GM18861 (cell line): ENCODE results near the gene TSKU.
"Not testable (repeated sequence)": the region's sequence is repeated elsewhere in the genome, so short reads cannot be mapped to it uniquely, and the experiment has no call there.

Source experiments
- ATAC-seq: cut with Tn5 transposase; IDR thresholded peaks from one replicate; pipeline ENCODE4 v1.9.1; 2021; ENCODE audit not compliant: unreplicated experiment

Gene TSKU

DNA sequence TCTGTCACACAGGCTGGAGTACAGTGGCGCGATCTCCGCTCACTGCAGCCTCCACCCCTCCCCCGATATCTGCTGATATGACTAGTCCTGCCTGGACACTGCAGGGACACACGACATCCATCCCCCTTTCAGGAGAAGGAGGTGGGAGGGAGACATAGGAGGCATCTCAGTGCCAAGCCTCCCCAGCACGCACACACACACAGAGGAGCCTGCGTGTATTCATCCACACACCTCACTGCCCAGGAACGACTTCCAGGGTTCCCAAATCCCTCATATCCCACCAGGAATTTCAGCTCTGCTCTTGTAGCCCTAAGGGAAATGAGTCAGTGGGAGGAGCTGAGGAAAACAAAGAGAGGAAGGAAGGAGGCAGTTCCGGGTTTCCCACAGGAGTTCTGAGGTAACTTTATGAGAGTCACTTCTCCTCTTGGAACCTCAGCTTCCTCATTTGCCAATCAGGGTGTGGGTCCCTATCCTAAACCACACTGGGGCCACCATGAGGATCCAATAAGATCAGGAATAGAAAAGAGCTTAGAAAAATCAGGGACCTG lies 40.4 kb downstream of the TSKU start:
- ATAC-seq = no peak

DNA sequence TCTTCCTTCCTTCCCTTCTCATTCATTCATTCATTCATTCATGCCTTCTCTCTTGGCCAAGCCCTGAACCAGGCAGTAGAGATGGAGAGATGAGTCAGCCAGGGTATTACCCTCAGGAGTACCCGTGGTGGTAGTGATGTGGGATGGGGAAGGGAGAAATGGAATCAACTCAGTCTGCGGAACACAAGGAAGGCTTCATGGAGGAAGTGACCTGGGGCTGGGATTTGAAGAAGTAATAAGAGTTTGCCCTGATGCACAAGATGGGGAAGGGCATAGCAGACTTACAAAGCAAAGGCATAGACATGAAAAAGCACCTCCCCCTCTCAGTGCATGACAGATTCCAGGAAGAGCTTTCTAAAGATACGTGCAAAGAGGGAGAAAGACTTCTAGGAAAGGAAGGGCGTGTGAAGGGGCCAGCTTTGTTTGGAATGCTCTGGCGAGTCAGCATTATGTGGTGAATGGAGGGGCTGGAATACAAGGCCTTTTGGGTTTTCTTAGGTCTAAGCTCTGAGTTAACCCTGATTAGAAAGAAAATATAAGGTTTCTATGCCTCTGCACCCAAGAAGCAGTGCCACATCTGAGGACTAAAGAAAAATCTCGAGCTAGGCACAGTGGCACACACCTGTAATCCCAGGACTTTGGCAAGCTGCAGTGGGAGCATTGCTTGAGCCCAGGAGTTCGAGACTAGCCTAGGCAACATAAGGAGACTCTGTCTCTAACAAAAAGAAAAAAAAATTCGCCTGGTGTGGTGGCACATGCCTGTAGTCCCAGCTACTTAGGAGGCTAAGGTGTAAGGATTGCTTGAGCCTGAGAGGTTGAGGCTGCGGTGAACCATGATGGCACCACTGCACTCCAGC lies 41.2 kb downstream of the TSKU start:
- no peak for ATAC-seq

DNA sequence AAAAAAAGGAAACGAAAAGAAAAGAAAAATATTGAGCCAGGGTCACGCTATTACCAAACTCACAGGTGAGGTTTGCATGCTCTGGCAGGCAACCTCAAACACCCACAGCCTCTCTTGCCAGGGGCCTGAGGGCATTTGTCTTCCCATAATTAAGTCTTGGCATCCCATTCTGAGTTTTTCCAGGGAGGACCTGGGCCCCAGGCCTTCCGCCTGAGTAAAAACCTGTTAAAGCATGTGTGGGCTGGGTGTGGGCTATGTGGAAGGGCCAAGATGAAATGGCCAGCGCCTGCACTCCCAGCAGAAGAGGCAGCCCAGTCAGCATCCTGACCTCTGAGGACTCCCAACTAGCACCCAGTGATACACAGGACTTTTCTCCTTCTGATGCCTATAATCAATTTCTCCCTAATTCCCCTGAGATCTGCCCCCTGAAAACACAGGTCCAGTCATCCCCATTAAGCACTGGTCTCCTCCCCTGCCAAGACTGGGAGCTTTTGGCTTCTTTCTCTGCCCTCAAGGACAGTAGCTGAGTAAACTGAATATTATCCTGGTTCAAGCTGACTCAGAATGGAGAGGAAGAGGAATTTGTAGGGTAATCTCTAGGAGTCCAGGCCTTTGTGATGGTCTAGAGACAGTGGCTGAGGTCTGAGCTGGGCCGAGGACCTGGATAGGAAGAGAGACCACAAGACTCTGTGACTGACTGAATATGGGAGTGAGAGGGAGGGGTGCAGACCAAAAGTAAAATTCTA lies 42.0 kb downstream of the TSKU start:
- ATAC-seq = no peak

DNA sequence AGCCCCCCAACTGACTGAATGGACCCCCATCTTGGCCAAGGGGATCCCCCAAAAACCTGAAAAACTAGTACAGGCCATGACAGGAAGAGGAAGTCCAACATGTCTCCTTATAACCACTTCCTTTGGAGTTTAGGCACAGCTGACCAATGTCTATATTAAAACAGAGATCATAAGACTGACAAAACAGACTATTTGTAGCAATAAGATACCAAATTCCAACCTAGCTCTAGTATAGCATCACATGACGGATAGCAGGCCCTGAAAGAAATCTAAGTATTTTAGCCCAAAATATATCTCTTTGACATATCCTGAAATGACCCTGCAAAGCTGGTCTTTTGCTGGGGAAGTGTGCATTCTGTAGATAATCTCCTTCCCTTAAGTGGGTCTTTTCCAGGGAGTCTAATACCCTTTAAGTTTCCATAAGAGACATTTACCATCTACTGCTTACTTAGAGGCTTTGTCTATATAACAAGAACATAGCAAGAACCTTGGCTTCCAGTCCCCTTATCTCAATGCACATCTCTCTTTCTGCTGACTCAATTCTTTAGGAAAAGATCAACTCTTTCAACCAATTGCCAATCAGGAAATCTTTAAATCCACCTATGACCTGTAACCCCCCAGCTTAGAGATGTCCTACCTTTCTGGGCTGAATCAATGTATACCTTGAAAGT lies 42.7 kb downstream of the TSKU start:
- no peak for ATAC-seq

DNA sequence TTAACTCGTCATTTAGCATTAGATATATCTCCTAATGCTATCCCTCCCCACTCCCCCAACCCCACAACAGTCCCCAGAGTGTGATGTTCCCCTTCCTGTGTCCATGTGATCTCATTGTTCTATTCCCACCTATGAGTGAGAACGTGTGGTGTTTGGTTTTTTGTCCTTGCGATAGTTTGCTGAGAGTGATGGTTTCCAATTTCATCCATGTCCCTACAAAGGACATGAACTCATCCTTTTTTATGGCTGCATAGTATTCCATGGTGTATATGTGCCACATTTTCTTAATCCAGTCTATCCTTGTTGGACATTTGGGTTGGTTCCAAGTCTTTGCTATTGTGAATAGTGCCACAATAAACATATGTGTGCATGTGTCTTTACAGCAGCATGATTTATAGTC lies 43.4 kb downstream of the TSKU start:
- ATAC-seq = not testable (repeated sequence)

DNA sequence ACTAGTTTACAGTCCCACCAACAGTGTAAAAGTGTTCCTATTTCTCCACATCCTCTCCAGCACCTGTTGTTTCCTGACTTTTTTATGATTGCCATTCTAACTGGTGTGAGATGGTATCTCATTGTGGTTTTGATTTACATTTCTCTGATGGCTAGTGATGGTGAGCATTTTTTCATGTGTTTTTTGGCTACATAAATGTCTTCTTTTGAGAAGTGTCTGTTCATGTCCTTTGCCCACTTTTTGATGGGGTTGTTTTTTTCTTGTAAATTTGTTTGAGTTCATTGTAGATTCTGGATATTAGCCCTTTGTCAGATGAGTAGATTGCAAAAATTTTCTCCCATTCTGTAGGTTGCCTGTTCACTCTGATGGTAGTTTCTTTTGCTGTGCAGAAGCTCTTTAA lies 43.8 kb downstream of the TSKU start:
- ATAC-seq = not testable (repeated sequence)

DNA sequence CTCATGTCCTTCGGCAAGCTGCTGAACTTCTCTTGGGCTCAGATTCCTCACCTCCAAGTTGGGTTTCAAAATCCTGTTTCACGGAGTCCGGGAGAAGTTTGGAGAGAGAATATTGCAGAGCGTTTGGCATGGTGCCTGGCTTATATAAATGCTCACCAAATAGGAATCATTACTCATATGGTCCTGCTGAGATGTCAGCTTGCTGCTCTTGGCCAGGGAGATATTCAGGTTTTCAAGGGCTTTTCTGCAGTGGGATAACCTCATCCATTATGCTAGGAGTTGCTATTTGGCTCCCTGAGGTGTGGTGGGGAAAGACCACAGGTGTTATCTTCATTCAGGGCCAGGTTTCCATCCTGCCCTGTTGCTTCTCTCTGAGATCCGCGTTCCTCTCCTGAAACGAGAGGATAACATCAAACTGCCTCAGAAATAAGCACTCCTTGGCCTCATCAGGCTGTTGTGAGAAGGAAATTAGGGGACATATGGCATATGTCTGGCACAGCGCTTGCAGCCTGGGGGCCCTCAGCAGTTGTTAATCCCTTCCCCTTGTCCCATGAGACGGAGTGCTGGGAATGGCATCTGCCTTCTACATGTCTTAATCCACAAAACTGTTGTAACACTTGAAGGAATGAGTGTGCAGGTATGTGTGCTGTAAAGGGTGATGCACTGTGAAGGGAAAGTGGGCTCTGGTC lies 47.6 kb downstream of the TSKU start:
- ATAC-seq = no peak

DNA sequence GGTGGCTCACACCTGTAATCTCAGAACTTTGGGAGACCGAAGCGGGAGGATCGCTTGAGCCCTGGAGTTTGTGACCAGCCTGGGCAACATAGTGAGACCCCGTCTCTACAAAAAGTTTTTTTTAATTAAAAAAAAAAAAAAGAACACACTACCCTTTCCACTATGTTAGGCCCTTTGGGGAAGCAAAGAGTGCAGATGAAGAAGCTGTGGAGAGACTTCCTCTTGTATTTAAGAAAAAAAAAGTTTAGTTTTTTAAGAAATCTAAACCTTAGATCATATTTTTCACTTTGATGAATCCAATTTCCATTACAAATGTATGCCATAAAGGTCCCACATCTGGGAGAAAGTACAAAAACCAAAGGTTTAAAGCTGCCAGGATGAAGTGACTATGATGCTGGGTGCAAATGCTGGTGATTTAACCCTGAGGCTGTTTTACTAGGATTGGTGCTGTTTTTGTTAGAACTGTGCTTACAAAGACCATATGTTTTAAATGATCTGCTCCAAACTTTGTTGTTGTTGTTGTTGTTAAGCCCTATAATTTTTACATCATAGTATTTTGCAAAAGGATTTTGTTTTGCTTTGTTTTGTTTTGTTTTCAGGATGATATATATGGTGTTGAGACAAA lies 48.6 kb downstream of the TSKU start:
- ATAC-seq = no peak

DNA sequence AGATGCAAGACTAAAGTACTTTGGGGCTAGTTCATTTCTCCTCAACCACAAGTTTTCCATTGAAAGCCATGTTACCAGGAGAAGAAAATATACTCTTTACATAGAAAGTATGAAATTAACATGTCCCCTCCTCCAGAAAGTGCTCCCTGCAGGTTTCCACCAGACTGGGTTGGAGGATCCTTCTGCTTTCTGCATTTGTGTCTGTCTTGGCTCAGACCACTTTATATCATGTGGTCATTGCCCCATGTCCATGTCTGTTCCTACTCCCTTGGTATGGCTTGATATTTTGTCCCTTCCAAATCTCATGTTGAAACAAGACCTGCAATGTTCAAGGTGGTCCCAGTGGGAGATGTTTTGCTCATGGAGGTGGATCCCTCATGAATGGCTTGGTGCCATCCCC lies 49.2 kb downstream of the TSKU start:
- ATAC-seq = no peak

DNA sequence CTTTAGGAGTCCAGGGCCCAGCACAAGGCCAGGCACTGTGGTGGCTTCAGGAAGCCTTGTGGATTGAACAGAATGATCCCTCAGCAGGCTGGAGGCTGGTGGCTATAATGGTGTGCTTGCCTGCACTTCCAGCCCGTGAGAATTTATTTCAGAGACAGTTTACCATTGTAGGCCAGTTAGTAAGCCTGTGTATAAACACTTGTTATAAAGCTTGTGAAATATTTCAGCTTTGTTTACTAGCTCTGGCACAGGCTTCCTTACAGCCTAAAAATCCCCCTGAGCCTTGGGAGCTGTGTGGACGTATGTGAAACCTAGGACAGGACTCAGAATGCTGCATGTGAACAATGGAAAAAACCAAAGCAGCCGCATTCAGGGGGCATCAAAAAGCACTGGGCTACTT lies 51.0 kb downstream of the TSKU start:
- ATAC-seq = no peak

DNA sequence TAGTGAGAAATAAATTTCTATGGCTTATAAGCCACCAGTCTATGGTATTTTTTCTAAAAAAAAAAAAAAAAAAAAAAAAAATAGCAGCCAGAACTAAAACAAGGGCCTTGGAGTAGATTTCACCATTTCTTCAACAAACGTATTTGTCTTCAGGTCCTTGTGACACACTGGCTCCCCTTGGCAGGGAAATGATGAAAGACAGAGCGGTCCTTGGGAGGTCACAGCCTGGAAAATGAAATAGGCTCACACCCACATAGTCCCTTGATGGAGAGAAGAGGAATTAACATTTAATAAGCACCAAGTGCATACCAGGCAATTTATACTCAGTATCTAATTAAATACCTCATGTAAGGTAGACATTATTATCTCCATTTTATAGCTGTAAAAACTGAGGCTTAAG lies 51.9 kb downstream of the TSKU start:
- no peak for ATAC-seq

DNA sequence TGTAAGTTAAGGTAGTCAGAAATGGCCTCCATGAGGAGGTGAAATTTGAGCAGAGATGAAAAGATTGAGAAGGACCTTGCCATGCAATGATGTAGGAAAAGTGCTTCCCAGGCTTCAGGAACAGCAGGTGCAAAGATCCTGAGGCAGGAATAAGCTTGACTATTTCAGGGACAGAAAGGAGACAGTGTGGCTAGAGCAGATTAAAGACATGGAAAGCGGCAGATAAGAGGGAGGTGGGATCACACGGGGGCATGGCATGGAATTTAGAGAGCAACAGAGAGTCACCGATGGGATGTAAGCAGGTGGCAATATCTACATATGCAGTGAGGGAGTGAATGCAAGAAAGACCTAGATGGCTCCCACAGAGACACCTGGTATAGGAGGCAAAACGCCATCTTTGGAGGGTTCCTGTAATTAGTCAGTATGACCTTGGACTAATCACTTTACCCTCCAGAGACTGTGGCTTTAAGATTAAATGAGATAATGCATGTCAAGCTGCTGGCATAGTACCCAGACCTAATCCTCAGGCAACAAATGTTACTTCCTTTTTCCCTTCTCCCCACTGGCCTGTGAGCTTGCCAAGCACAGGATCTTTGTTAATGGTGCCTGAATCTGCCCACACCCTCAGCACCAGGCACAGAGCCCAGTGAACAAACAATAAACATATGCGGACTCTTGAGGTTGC lies 52.9 kb downstream of the TSKU start:
- ATAC-seq = no peak

DNA sequence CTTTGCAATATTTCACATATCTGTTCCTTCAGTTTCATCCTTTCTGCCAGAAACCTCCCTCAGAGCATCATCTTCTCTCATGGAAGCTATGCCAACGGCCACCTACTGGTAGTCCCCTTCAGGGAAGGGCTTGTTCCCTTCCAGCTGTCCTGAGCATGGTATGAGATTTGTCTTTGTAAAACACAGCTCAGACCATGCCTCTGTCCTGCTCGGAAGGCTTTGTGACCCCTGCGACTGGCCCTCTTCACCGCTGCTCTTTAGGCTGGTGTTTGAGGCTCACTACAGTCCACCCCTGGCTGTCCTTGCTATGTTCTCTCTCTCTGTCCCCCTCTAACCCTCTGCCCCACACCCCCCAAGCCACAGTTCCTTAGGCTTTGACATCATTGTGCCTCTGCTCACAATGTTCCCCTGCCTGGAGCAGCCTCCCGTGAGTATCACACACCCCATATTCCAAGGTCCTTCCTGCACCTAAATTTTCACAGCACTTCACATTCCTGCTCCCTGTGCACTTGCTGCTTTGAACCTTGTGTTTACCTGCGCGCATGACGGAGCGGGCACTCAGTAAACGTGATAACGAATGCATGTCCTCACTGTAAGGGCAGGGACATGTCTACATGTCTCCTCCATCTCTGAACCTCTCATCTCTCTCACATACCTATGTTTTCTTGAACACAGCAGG lies 53.6 kb downstream of the TSKU start:
- no peak for ATAC-seq

DNA sequence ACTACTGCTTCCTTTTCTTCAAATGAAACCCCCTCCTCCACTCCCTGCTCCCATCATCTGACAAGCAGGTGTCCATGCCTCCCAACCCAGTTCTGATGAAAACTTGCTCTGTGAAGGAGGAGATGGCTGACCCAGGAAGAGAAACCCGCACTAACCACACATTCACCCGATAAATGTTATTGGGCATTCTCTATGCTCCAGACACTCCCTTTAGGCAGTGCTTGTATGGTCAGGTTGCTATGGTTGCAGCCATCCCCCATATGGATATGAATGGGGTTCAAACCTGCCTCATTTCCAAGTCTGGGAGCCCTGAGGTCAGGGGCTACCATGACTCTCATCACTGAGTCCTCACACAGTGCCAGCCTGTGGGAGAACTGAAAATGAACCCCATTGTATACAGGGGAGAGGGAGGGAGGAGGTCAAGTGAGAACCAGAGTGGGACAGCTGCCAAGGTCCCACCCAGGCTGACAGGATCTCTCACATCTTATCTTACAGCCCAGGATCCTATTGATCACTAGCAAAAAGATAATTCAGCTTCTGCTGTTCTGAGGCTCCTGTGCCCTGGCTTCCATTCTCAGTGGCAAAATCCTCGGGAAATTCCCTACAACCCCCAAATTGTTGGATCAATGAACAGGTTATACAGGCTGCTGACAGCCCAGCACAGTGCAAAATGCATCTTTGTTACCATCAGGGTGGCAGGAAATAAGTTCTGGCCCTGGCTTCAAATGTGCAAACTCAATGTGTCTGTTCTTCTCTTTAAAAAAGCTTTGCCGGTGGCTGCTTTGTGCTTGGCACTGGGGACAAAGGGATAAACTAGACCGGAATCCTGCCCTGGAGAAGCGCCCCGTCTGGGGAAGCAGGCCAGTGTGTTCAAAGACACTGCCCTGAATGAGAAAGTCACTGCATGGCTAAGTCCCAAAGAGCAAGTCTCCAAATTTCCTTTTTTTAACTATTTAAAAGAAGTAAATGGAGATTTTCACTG lies 54.8 kb downstream of the TSKU start:
- ATAC-seq = no peak

DNA sequence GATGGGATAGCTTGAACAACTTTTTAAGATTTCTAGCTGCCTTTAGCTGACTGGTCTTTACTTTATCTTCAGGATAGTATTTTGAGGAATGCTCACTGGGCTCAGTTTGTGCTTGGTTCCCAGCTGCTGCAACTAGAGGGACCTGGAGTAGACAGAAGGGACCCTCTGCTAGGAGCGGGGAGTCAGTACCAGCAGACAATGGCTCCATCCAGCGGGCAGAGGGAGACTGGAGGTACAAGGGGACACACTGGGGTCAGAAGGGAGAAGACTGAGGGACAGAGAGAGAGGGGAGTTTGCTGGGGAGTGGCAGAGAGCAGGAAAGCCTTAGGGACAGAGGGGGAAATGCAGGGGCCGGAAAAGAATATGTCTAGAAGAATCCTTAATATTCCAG lies 55.5 kb downstream of the TSKU start:
- ATAC-seq = no peak

DNA sequence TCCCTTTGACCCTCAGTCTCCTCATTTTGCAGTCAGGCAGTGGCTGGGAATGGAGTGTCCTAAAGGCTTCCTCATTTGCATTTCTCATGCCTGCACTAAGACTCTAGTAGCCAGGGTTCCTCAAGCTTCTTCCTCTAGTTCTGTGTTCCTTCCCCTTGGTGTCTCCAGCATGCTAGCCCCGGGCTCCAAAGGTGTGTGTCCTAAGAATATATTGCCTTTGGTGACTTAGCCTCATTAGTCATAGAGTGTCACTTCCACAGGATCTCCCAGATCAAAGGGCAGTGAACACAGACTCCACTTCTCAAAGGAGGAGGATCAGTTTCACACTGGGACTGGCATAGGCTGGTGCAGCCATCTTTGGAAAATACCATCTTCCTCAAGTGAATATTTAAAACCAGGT lies 56.2 kb downstream of the TSKU start:
- no peak for ATAC-seq

DNA sequence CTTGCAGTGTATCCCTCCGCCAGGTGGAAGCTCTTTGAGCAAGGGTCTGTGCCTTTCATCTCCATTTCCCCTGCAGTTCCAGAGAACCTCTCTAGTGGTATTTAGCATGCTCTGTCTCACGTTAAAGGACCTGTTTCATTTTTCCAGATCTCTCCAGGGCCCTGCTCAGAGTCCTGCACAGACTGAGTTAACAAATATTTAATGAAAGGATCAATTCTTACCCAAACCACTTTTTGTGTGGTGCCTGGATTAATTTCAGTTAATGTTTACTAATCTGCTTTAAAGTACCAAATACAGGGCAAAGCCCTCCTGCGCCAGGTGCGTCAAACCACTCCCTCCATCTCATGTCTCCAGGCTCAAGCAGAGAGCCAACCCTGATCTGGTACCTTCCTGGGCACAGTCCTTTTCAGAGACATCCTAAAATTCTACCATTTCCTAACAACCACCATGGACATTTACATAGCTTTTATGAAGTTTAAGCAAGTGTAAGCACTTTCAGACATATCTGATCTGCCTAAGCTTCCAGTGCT lies 58.8 kb downstream of the TSKU start:
- ATAC-seq = no peak

DNA sequence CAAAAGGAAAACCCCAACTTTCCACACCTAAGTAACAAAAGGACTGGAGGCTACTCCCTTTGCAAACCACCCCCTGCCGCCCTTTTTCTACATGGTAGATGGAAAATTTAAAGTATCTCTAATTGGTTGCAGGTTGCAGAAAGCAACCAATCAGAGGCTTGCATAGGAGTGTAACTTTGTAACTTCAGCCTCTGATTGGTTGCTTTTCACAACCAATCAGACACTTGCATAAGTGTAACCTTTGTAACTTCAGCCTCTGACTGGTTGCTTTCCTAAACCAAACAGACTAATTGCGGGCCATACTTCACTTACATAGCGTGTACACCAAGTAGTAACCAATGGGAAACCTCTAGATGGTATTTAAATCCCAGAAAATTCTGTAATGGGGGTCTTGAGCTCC lies 60.8 kb downstream of the TSKU start:
- ATAC-seq = no peak
